Chondrocyte (in vitro differentiated cells): ENCODE measurements around the gene ERFE. TPM values are rescaled to one million over a fixed set of nuclear protein-coding genes. Genes with fewer than 3 reads are reported as not detected.
A peak's percentile ranks its signal among the peaks of the same experiment; 100 is the strongest.

Experiments used
- DNase-seq: peaks from one replicate; pipeline ENCODE4 v3.0.0; 2021; ENCODE audit warnings: mixed read lengths, low spot score
- H3K27ac Mint-ChIP-seq: one replicate; pipeline ENCODE4 v1.8.0; 2021; ENCODE audit warnings: mild to moderate bottlenecking, moderate library complexity, mixed read lengths; ENCODE audit not compliant: unreplicated experiment
- H3K27me3 Mint-ChIP-seq: 2 replicates; pipeline ENCODE4 v1.8.0; 2021; ENCODE audit warnings: low read depth, mixed read lengths
- H3K36me3 Mint-ChIP-seq: 2 replicates; pipeline ENCODE4 v1.8.0; 2021; ENCODE audit warnings: low read depth, mixed read lengths
- H3K4me1 Mint-ChIP-seq: 2 replicates; pipeline ENCODE4 v1.8.0; 2021; ENCODE audit warnings: low read depth, mild to moderate bottlenecking, mixed read lengths
- H3K4me3 Mint-ChIP-seq: one replicate; pipeline ENCODE4 v1.8.0; 2021; ENCODE audit warnings: mild to moderate bottlenecking, moderate library complexity, mixed read lengths; ENCODE audit not compliant: unreplicated experiment
- H3K9me3 Mint-ChIP-seq: 2 replicates; pipeline ENCODE4 v1.8.0; 2021; ENCODE audit warnings: low read depth, mixed read lengths
- total RNA-seq: library from RNA; stranded (reverse); gene quantifications from 3 replicates; pipeline ENCODE4 v1.2.1, GENCODE V29; 2021
- TF ChIP-seq, protein P1 (sequence below): fragments of 200-600 bp; sonication (generic); IDR thresholded peaks from 2 replicates; pipeline ENCODE4 v1.5.0; 2021; ENCODE audit warnings: antibody characterized with exemption, mild to moderate bottlenecking, moderate library complexity

Gene ERFE
- total RNA-seq, 1 donor from 2014 or later, result 10.3 TPM

DNA sequence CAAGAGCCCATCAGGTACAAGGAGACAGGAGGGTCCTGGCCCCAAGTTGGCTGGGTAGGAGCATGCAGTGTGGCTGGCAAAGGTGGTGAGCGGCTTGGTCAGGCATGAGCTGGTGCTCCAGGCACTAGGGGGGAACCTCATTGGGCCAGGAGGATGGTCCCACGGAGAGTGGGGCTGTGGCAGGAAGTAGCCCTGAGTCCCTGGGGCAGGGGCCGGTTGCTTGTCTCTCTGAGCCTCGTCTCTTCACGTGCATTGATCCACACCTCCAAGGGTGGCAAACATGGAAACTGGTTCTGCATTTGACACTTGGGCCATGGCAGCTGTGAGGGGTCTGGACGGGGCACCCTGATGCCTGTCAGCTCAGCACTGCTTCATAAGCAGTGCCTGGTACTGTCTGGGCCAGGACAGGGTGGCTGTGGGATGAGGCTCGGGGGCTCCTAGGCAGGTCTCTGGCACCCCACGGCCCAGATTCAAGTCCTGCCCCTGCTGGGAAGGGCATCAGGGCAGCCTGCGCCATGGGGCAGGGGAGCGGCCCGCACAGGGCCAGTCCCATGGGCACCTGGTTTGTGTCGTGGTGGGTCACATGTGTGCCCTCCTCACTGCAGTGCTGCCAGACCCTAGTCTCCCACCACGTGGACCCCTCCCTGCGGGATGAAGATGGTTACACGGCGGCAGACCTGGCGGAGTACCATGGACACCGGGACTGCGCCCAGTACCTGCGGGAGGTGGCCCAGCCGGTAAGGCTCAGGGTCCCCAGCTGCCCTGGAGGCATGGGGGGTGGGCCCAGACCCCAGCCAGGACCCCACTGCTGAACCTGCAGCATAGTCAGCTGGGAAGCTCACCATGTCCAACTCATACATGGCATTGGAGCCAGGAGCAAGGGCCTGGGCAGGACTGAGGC, 42.2 kb upstream of the ERFE start:
- H3K27ac Mint-ChIP-seq, result no peak overlapping the region
- no peak overlapping the region for H3K4me3 Mint-ChIP-seq
- peaks cover 9% of the 10 kb centered on the region for H3K27me3 Mint-ChIP-seq
- TF ChIP-seq, protein P1, sequence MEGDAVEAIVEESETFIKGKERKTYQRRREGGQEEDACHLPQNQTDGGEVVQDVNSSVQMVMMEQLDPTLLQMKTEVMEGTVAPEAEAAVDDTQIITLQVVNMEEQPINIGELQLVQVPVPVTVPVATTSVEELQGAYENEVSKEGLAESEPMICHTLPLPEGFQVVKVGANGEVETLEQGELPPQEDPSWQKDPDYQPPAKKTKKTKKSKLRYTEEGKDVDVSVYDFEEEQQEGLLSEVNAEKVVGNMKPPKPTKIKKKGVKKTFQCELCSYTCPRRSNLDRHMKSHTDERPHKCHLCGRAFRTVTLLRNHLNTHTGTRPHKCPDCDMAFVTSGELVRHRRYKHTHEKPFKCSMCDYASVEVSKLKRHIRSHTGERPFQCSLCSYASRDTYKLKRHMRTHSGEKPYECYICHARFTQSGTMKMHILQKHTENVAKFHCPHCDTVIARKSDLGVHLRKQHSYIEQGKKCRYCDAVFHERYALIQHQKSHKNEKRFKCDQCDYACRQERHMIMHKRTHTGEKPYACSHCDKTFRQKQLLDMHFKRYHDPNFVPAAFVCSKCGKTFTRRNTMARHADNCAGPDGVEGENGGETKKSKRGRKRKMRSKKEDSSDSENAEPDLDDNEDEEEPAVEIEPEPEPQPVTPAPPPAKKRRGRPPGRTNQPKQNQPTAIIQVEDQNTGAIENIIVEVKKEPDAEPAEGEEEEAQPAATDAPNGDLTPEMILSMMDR, result no peak
- H3K36me3 Mint-ChIP-seq, result peaks cover 7% of the 10 kb centered on the region
- peak; percentile 84 for DNase-seq
- H3K9me3 Mint-ChIP-seq, result peaks cover 14% of the 10 kb centered on the region
- peaks cover 3% of the 10 kb centered on the region for H3K4me1 Mint-ChIP-seq

DNA sequence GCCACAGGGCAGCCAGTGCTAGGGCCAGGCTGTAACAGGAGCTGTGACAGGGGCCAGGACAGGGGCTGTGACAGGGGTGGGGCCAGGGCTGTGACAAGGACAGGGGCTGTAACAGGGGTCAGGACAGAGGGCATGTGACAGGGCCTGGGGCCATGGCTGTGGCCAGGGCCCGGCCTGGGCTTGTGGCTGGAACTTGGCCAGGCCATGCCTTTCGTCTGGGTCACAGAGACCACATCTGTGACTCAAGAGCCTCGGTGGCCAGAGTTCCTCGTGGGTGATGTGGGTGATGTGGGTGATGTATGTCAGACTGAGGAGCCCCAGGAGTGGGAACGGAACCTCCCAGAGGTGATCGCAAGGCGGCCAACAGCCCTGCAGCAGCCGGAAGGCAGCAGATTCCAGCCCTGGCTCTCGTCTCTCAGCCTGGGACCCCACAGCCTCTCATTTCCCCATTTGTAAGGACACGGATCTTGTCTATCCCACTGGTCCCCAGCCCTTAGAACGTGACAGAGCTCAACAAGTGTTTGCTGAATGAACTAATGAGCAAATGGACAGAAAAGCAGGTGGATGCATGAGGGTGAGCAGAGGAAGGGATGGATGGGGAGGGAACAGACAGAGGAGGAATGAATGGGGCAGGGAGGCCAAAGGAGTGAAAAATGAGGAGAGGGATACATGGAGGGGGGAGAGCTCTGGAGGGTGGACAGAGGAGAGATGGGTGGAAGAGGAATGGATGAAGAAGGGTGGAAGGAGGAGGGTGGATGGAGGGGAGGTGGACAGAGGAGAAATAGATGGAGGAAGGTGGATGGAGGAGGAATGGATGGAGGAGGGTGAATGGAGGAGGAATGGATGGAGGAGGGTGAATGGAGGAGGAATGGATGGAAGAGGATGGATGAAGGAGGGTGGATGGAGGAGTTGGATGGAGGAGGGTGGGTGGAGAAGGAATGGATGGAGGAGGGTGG, 41.3 kb upstream of the ERFE start:
- H3K27me3 Mint-ChIP-seq, result peaks cover 9% of the 10 kb centered on the region
- H3K27ac Mint-ChIP-seq, result no peak overlapping the region
- peaks cover 6% of the 10 kb centered on the region for H3K36me3 Mint-ChIP-seq
- TF ChIP-seq, protein P1, result no peak
- DNase-seq, result peak; percentile 65
- peaks cover 3% of the 10 kb centered on the region for H3K4me1 Mint-ChIP-seq
- peaks cover 10% of the 10 kb centered on the region for H3K9me3 Mint-ChIP-seq
- no peak overlapping the region for H3K4me3 Mint-ChIP-seq

DNA sequence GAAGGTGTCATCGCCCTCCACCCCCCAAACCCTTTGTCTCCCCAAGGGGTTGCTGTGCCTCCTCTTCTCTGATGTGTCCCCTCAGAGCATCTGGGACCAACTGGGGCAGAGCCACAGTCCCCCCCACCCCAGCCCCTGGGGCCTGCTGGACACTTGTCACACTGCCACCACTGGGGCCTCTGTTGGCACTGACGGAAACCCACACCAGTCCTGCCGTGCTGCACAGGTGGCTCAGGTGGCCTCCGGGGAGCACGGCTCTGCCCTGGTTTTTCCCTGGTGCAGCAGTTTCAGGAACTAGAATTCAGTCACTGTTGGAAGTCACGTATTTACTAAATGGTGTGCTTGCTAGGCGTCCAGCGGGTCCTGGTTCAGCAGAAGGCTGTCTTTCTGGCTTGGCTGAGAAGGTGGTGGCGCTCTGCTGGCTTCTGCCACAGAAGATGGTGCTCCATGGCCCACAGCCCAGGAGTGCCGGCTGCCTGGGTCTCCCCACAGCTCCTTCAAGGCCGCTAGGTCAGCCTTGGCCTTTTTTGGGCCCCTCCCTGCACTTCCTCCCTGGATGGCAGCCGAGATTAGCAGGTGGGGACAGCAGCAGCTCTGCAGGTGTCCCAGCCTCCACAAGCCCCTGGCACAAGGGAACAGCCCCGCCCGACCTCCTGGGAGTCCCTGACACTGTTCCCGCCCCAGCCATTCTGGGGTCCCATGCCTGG, 38.9 kb upstream of the ERFE start:
- peak; percentile 89 for DNase-seq
- TF ChIP-seq, protein P1, result no peak
- H3K27me3 Mint-ChIP-seq, result peaks cover 9% of the 10 kb centered on the region
- H3K4me1 Mint-ChIP-seq, result peaks cover 3% of the 10 kb centered on the region
- no peaks in the 10 kb centered on the region for H3K36me3 Mint-ChIP-seq
- H3K9me3 Mint-ChIP-seq, result no peaks in the 10 kb centered on the region
- no peak overlapping the region for H3K27ac Mint-ChIP-seq
- no peak overlapping the region for H3K4me3 Mint-ChIP-seq

DNA sequence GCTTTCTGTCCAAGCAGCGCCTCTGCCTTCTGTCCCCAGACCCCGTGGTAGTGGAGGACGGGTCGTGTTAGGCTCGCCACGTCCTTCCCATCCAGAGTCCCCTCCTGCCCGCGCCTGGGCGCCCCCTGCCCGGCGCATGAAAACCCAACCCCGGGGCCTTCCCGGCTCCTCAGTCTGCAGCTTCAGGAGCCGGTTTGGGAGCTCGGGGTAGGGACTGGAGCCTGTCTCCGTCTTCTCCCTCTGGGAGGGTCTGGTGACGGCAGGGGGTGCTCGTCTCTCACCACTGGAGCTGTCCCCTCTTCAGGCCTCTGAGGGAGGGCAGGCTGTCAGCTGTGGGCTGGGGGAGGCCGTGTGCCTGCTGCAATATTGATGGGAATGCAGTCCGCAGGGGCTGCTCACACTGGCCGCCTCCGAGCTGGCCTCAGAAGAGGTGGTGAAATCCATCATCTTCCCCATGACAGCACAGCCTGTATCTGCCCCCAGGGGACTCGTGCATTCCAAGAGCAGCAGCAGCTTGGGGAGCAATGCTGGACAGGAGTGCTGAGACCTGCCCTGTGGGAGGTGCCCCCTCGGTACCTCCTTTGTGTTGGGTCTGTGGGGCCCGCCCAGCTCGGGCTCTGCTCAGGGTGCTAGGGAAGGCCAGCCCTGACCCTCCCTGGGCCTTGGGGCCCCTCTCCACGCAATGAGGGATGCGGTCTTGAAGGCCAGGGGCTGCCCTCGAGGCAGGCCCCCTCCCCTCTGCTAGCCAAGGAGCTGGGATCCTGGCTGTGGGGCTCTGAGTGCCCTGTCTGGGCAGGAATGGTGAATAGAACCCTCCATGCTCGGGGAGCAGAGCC, 38.1 kb upstream of the ERFE start:
- TF ChIP-seq, protein P1, result peak; percentile 66

More for the DNA sequence above, 38.1 kb upstream of the ERFE start:
- H3K4me1 Mint-ChIP-seq, result peaks cover 3% of the 10 kb centered on the region
- H3K4me3 Mint-ChIP-seq, result no peak overlapping the region
- no peaks in the 10 kb centered on the region for H3K36me3 Mint-ChIP-seq
- H3K27me3 Mint-ChIP-seq, result peaks cover 9% of the 10 kb centered on the region
- peak; percentile 77 for DNase-seq
- no peak overlapping the region for H3K27ac Mint-ChIP-seq
- no peaks in the 10 kb centered on the region for H3K9me3 Mint-ChIP-seq
